Neural cell (in vitro differentiated cells): Measurements from ENCODE around the gene PBX4. TPM values are rescaled to one million over a fixed set of nuclear protein-coding genes. Genes with fewer than 3 reads are reported as not detected.

Source experiments
- H2AFZ ChIP-seq: fragments of 200-600, 300-800 bp; sonication (generic), shearing (Covaris generic); 2 replicates; pipeline ENCODE4 v1.6.0; 2014; ENCODE audit warnings: low read depth, mild to moderate bottlenecking, antibody characterized with exemption, low read length, moderate library complexity
- H3F3A ChIP-seq: fragments of 200-600 bp; shearing (Covaris generic); 2 replicates; pipeline ENCODE4 v1.6.1; 2016; ENCODE audit warnings: mild to moderate bottlenecking, moderate library complexity, mixed read lengths, antibody characterized with exemption, low read length; ENCODE audit not compliant: insufficient read depth, poor library complexity, severe bottlenecking
- H3K27ac ChIP-seq: fragments of 200-600, 300-800 bp; sonication (generic), shearing (Covaris generic); 2 replicates; pipeline ENCODE4 v1.5.1; 2014; ENCODE audit warnings: mild to moderate bottlenecking, low read length, moderate library complexity
- H3K27me3 ChIP-seq: fragments of 300-800, 200-600 bp; sonication (generic), shearing (Covaris generic); 2 replicates; pipeline ENCODE4 v1.6.0; 2014; ENCODE audit warnings: mild to moderate bottlenecking, low read depth, low read length, moderate library complexity; ENCODE audit not compliant: insufficient read depth
- H3K36me3 ChIP-seq: fragments of 300-800, 200-600 bp; sonication (generic), shearing (Covaris generic); 2 replicates; pipeline ENCODE4 v1.5.1; 2014; ENCODE audit warnings: mild to moderate bottlenecking, antibody characterized with exemption, low read length, moderate library complexity; ENCODE audit not compliant: insufficient read depth
- H3K4me2 ChIP-seq: fragments of 300-800, 200-600 bp; sonication (generic), shearing (Covaris generic); 2 replicates; pipeline ENCODE4 v1.6.0; 2014; ENCODE audit warnings: mild to moderate bottlenecking, low read length
- H3K4me3 ChIP-seq: fragments of 300-800, 200-600 bp; sonication (generic), shearing (Covaris generic); 2 replicates; pipeline ENCODE4 v1.5.1; 2014; ENCODE audit warnings: mild to moderate bottlenecking, low read length, moderate library complexity
- H3K79me2 ChIP-seq: fragments of 200-600 bp; shearing (Covaris generic); replicated peaks from 2 replicates; pipeline ENCODE4 v1.6.0; 2014; ENCODE audit warnings: mild to moderate bottlenecking, low read length, moderate library complexity; ENCODE audit not compliant: insufficient read depth
- H3K9ac ChIP-seq: fragments of 300-800, 200-600 bp; sonication (generic), shearing (Covaris generic); 2 replicates; pipeline ENCODE4 v1.6.1; 2016; ENCODE audit warnings: mild to moderate bottlenecking, low read length, mixed read lengths
- H3K9me2 ChIP-seq: fragments of 200-600 bp; shearing (Covaris generic); 2 replicates; pipeline ENCODE4 v1.6.1; 2016; ENCODE audit warnings: mild to moderate bottlenecking, low read length, mixed read lengths; ENCODE audit not compliant: insufficient read depth
- H3K9me3 ChIP-seq: fragments of 200-600, 300-800 bp; sonication (generic), shearing (Covaris generic); 2 replicates; pipeline ENCODE4 v1.6.1; 2016; ENCODE audit warnings: mild to moderate bottlenecking, mixed run types, low read length, moderate library complexity, mixed read lengths
- H4K20me1 ChIP-seq: fragments of 200-600 bp; shearing (Covaris generic); 2 replicates; pipeline ENCODE4 v1.6.1; 2016; ENCODE audit warnings: mild to moderate bottlenecking, mixed run types; ENCODE audit not compliant: insufficient read depth
- EP300 ChIP-seq: fragments of 450-650 bp; conservative IDR thresholded peaks from 2 replicates; pipeline ENCODE4 v1.6.1; 2014; ENCODE audit warnings: antibody characterized with exemption, mild to moderate bottlenecking, moderate library complexity; ENCODE audit not compliant: poor library complexity, severe bottlenecking
- EZH2 ChIP-seq: fragments of 200-600, 300-800 bp; shearing (Covaris generic), sonication (generic); IDR thresholded peaks from 2 replicates; pipeline ENCODE4 v1.6.1; 2014; ENCODE audit warnings: antibody characterized with exemption, low read length, borderline replicate concordance, mild to moderate bottlenecking; ENCODE audit not compliant: insufficient read depth, poor library complexity, severe bottlenecking
- MXI1 ChIP-seq: fragments of 450-650 bp; conservative IDR thresholded peaks from 2 replicates; pipeline ENCODE4 v1.6.1; 2014; ENCODE audit warnings: antibody characterized with exemption, mild to moderate bottlenecking; ENCODE audit not compliant: poor library complexity, severe bottlenecking
- POLR2AphosphoS5 ChIP-seq: IDR thresholded peaks from 2 replicates; pipeline ENCODE4 v1.6.1; 2012
- RAD21 ChIP-seq: fragments of 450-650 bp; conservative IDR thresholded peaks from 2 replicates; pipeline ENCODE4 v1.6.1; 2014; ENCODE audit warnings: antibody characterized with exemption, mild to moderate bottlenecking, moderate library complexity
- SMC3 ChIP-seq: fragments of 450-650 bp; conservative IDR thresholded peaks from 2 replicates; pipeline ENCODE4 v1.6.1; 2014; ENCODE audit warnings: antibody characterized with exemption, mild to moderate bottlenecking, moderate library complexity; ENCODE audit not compliant: poor library complexity
- TAF1 ChIP-seq: IDR thresholded peaks from 2 replicates; pipeline ENCODE4 v1.6.1; 2012; ENCODE audit warnings: low read depth
- polyA plus RNA-seq: library from polyadenylated mRNA; depleted of rRNA; stranded (reverse); fragments of >200 nt; gene quantifications from 2 replicates; pipeline ENCODE4 v1.2.3, GENCODE V29; 2014
- TF ChIP-seq, protein P1 (sequence below): fragments of 450-650 bp; IDR thresholded peaks from 2 replicates; pipeline ENCODE4 v1.5.1; 2014; ENCODE audit warnings: antibody characterized with exemption, mild to moderate bottlenecking, moderate library complexity; ENCODE audit not compliant: poor library complexity, severe bottlenecking
- TF ChIP-seq, protein P2 (sequence below): IDR thresholded peaks from 2 replicates; pipeline ENCODE4 v1.6.1; 2012; ENCODE audit warnings: borderline replicate concordance

PBX4 gene
- polyA plus RNA-seq, 1 donor from 2014 or later, result 7.5 TPM

DNA sequence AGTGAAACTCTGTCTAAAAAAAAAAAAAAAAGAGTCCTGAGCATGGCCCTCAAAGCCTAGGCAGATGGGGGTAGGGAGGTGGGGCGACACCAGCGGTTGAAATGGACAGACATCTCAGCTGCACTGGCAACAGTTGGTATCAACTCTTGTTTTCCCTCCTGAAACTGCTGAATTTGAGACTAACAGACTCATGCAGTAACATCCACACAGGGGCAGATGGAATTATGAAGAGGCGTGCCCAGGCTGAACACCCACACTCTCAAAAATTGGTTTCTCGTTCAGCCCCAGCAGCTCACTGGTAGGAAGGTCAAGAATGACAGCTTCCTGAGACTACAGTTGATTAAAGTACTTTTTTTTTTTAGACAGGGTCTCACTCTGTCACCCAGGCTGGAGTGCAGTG is 24.1 kb downstream of the PBX4 start:
- Histone ChIP-seq H3K36me3 (no peaks in the 10 kb centered on the region), H4K20me1 (no peaks in the 10 kb centered on the region), H3K4me3 (no peak overlapping the region), H3K79me2 (no peaks in the 10 kb centered on the region), H3F3A (no peaks in the 10 kb centered on the region), H3K4me2 (no peak overlapping the region), H2AFZ (no peak overlapping the region), H3K9me2 (no peaks in the 10 kb centered on the region), H3K9ac (no peak overlapping the region), H3K9me3 (no peaks in the 10 kb centered on the region), H3K27ac (no peak overlapping the region), H3K27me3 (no peaks in the 10 kb centered on the region)
- TF ChIP-seq SMC3 (no peak), RAD21 (no peak), EZH2 (no peak), POLR2AphosphoS5 (no peak)
- TF ChIP-seq, protein P1, sequence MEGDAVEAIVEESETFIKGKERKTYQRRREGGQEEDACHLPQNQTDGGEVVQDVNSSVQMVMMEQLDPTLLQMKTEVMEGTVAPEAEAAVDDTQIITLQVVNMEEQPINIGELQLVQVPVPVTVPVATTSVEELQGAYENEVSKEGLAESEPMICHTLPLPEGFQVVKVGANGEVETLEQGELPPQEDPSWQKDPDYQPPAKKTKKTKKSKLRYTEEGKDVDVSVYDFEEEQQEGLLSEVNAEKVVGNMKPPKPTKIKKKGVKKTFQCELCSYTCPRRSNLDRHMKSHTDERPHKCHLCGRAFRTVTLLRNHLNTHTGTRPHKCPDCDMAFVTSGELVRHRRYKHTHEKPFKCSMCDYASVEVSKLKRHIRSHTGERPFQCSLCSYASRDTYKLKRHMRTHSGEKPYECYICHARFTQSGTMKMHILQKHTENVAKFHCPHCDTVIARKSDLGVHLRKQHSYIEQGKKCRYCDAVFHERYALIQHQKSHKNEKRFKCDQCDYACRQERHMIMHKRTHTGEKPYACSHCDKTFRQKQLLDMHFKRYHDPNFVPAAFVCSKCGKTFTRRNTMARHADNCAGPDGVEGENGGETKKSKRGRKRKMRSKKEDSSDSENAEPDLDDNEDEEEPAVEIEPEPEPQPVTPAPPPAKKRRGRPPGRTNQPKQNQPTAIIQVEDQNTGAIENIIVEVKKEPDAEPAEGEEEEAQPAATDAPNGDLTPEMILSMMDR, result no peak
- TF ChIP-seq, protein P2, sequence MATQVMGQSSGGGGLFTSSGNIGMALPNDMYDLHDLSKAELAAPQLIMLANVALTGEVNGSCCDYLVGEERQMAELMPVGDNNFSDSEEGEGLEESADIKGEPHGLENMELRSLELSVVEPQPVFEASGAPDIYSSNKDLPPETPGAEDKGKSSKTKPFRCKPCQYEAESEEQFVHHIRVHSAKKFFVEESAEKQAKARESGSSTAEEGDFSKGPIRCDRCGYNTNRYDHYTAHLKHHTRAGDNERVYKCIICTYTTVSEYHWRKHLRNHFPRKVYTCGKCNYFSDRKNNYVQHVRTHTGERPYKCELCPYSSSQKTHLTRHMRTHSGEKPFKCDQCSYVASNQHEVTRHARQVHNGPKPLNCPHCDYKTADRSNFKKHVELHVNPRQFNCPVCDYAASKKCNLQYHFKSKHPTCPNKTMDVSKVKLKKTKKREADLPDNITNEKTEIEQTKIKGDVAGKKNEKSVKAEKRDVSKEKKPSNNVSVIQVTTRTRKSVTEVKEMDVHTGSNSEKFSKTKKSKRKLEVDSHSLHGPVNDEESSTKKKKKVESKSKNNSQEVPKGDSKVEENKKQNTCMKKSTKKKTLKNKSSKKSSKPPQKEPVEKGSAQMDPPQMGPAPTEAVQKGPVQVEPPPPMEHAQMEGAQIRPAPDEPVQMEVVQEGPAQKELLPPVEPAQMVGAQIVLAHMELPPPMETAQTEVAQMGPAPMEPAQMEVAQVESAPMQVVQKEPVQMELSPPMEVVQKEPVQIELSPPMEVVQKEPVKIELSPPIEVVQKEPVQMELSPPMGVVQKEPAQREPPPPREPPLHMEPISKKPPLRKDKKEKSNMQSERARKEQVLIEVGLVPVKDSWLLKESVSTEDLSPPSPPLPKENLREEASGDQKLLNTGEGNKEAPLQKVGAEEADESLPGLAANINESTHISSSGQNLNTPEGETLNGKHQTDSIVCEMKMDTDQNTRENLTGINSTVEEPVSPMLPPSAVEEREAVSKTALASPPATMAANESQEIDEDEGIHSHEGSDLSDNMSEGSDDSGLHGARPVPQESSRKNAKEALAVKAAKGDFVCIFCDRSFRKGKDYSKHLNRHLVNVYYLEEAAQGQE, result no peak

DNA sequence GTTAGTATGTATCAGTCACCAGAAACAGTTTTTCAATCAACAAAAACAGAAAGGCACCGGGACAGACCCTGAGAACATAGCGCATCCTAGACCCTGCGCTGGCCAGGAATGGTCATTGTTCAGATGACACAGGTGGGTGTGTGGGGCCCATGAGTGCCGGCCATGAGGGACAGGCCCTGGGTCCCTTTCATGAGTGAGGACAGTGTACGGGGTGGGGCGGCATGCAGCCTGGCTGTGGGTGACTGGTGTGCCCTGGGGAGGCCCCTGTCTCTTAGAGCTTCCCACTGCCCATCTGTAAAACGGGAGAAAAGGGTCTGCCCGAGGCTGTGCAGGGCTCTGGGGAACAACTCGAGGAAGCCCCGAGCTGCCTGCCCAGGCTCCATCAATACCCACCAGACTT is 25.8 kb downstream of the PBX4 start:
- Histone ChIP-seq H3K36me3 (no peaks in the 10 kb centered on the region), H3K9ac (no peak overlapping the region), H3K9me2 (no peaks in the 10 kb centered on the region), H3F3A (no peaks in the 10 kb centered on the region), H3K4me3 (no peak overlapping the region), H4K20me1 (no peaks in the 10 kb centered on the region), H2AFZ (no peak overlapping the region), H3K4me2 (no peak overlapping the region), H3K9me3 (no peaks in the 10 kb centered on the region), H3K27ac (no peak overlapping the region), H3K27me3 (no peaks in the 10 kb centered on the region), H3K79me2 (no peaks in the 10 kb centered on the region)
- TF ChIP-seq POLR2AphosphoS5 (no peak), SMC3 (no peak), EP300 (no peak), RAD21 (no peak), EZH2 (no peak), MXI1 (no peak), TAF1 (no peak)
- TF ChIP-seq, protein P1, result no peak
- TF ChIP-seq, protein P2, result no peak
